ENCODE data around the gene ONECUT3.

The ONECUT3 gene

DNA sequence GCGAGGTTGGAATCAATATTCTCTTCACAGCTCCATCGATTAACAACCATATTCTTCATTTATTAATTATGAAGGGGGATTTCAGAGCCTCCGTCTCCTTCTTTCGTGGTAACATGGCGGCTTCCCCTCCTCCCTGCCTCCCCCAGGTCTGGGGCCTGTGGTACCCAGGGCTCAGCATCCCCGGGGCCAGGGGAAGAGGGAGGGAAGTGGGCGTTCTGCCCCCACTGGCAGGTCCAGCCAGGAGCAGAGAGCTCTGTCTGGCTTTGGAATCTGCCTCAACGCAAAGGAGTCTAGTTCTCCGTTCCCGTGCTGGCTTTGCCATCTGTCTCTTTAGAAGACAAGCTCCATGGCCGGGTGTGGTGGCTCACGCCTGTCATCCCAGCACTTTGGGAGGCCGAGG is 37.8 kb upstream of the ONECUT3 start:
- peaks cover 71% of the 10 kb centered on the region for H3K27me3 Mint-ChIP-seq (ENCODE audit: low read depth)
- H3K4me3 Mint-ChIP-seq: no peak overlapping the region
- no peaks in the 10 kb centered on the region for H3K4me1 Mint-ChIP-seq
- TF ChIP-seq, protein P1, sequence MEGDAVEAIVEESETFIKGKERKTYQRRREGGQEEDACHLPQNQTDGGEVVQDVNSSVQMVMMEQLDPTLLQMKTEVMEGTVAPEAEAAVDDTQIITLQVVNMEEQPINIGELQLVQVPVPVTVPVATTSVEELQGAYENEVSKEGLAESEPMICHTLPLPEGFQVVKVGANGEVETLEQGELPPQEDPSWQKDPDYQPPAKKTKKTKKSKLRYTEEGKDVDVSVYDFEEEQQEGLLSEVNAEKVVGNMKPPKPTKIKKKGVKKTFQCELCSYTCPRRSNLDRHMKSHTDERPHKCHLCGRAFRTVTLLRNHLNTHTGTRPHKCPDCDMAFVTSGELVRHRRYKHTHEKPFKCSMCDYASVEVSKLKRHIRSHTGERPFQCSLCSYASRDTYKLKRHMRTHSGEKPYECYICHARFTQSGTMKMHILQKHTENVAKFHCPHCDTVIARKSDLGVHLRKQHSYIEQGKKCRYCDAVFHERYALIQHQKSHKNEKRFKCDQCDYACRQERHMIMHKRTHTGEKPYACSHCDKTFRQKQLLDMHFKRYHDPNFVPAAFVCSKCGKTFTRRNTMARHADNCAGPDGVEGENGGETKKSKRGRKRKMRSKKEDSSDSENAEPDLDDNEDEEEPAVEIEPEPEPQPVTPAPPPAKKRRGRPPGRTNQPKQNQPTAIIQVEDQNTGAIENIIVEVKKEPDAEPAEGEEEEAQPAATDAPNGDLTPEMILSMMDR (IDR thresholded peaks at IDR 0.05; ENCODE audit: unreplicated experiment in 3 of 3): no peak
- no peak overlapping the region for H3K27ac Mint-ChIP-seq
- no peaks in the 10 kb centered on the region for H3K36me3 Mint-ChIP-seq (ENCODE audit: low read depth)
- peaks cover 3% of the 10 kb centered on the region for H3K9me3 Mint-ChIP-seq

DNA sequence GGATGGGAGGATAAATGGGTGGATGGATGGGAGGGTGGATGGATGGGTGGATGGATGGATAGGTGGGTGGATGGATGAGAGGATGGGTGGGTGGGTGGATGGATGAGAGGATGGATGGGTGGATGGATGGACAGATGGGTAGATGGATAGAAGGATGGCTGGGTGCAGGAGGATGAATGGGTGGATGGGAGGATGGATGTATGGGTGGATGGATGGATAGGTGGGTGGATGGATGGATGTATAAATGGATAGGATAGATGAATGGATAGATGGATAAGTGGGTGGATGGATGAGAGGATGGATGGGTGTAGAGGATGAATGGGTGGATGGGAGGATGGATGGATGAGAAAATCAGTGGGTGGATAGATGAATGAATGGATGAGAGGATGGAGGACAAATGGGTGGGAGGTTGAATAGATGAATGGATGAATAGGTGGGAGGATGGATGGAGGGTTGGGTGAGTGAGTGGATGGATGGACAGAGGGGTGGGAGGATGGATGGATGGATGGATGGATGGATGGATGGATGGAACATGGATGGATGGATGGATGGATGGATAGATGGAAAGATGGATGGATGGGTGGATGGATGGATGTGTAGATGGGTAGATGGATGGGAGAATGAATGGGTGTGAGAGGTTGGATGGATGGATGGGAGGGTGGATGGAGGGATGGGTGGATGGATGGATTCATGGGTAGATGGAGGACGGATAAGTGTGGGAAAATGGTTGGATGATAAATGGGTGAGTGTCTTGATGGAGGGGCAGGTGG is 35.9 kb upstream of the ONECUT3 start:
- TF ChIP-seq, protein P1 (IDR thresholded peaks at IDR 0.05; ENCODE audit: unreplicated experiment in 3 of 3): no peak
- H3K27ac Mint-ChIP-seq: no peak overlapping the region
- H3K4me3 Mint-ChIP-seq: peak overlapping the region in 2 of 3 experiments; percentile 26 to 37
- peaks cover 3% of the 10 kb centered on the region for H3K9me3 Mint-ChIP-seq
- H3K4me1 Mint-ChIP-seq: no peaks in the 10 kb centered on the region
- H3K27me3 Mint-ChIP-seq (ENCODE audit: low read depth): peaks cover 85% of the 10 kb centered on the region
- H3K36me3 Mint-ChIP-seq (ENCODE audit: low read depth): no peaks in the 10 kb centered on the region

DNA sequence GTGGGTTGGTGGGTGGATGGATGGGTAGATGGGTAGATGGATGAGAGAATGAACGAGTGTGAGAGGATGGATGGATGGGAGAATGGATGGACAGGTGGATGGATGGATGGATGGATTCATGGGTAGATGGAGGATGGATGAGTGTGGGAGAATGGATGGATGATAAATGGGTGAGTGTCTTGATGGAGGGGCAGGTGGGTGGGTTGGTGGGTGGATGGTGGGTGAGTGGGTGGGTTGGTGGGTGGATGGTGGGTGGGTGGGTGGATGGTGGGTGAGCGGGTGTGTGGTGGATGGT is 35.4 kb upstream of the ONECUT3 start:
- Mint-ChIP-seq H3K9me3 (peaks cover 3% of the 10 kb centered on the region), H3K27ac (no peak overlapping the region), H3K27me3 (ENCODE audit: low read depth) (peaks cover 86% of the 10 kb centered on the region), H3K36me3 (ENCODE audit: low read depth) (no peaks in the 10 kb centered on the region), H3K4me3 (peak overlapping the region; percentile 17 to 51 (median 37)), H3K4me1 (no peaks in the 10 kb centered on the region)
- TF ChIP-seq, protein P1 (IDR thresholded peaks at IDR 0.05; ENCODE audit: unreplicated experiment in 3 of 3): no peak

DNA sequence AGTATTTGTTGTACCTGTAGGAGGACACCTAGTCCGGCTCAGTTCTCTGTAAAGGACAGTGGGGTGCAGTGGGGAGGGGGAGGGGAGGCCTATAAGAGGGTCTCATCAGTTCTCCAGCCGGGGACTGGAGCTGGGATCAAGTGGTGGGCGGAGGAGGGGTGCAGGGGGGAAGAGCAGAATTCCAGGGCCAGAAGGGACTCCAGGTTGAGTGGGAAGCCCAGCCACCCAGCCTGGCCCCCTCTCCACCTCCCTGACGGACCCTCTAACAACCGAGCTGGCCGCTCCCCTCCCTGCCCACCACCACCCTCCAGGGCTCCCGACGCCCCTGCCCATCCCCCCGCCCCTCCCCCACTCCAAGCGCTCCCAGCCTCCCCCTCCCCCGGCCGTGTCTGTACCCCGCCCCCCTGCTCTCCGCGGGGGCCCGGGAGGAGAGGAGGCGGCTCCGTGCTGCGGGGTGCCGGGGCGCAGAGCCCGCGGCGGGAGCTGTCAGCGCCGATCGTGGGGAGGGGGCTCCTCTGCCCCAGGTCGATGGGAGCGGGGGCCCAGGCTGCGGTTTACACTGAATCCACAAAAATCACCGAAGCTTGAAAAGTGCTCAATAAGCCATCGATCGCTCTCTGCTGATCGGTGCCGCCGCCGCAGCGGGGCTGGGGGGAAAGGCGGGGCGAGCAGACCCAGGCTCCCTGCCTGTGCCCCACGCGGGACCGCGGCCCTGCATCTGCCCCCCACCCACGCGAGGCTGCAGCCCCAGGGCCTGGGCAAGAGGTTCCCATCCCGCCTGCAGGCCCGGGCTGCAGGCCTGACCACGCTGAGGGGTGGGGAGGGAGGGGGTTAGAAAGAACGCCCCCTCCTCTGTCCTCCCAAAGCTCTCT is 34.6 kb upstream of the ONECUT3 start:
- no peaks in the 10 kb centered on the region for H3K36me3 Mint-ChIP-seq (ENCODE audit: low read depth)

DNA sequence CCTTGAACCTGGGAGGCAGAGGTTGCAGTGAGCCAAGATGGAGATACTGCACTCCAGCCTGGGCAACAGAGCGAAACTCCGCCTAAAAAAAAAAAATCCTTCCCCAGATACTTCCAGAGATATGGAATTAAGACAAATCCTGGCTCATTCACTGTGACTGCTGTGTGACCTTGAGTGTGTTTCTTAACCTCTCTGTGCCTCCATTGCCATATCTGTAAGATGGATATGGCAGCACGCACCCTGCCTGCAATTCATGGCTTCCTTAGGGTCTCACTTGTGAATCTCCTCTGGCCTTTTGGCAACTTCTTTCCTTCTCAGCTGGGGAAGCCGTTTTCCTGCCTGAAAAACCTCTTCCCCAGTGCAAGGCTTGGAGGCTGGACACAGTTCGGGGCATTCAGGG is 33.8 kb upstream of the ONECUT3 start:
- H3K4me3 Mint-ChIP-seq: peak overlapping the region in 1 of 3 experiments; percentile 32
- H3K4me1 Mint-ChIP-seq: no peaks in the 10 kb centered on the region
- H3K27me3 Mint-ChIP-seq (ENCODE audit: low read depth): peaks cover 86% of the 10 kb centered on the region
- TF ChIP-seq, protein P1 (IDR thresholded peaks at IDR 0.05; ENCODE audit: unreplicated experiment in 3 of 3): no peak
- no peak overlapping the region for H3K27ac Mint-ChIP-seq
- no peaks in the 10 kb centered on the region for H3K36me3 Mint-ChIP-seq (ENCODE audit: low read depth)
- H3K9me3 Mint-ChIP-seq: peaks cover 3% of the 10 kb centered on the region

More for the DNA sequence above, 34.6 kb upstream of the ONECUT3 start:
- Mint-ChIP-seq H3K4me3 (no peak overlapping the region), H3K9me3 (peaks cover 3% of the 10 kb centered on the region), H3K4me1 (no peaks in the 10 kb centered on the region), H3K27ac (no peak overlapping the region), H3K27me3 (ENCODE audit: low read depth) (peaks cover 87% of the 10 kb centered on the region)
- TF ChIP-seq, protein P1 (IDR thresholded peaks at IDR 0.05; ENCODE audit: unreplicated experiment in 3 of 3): no peak
